Vagina (tissue), 2 donors: ENCODE data around the gene NPTX1.

Source experiments
- CTCF ChIP-seq, 3 experiments: fragments of 450-650 bp in 2 of 3; fragments of 200-600 bp in 1 of 3; sonication (generic) in 1 of 3; IDR thresholded peaks; one replicate each; pipeline ENCODE4 v1.5.1; 2017 to 2019; ENCODE audit warnings: antibody characterized with exemption in 3 of 3, mild to moderate bottlenecking in 2 of 3, moderate library complexity in 2 of 3
- POLR2A ChIP-seq, 2 donors: fragments of 450-650 bp; IDR thresholded peaks; one replicate each; pipeline ENCODE4 v1.6.1; 2017; ENCODE audit warnings: antibody characterized with exemption in 2 of 2, mild to moderate bottlenecking in 2 of 2, moderate library complexity in 2 of 2
- POLR2AphosphoS5 ChIP-seq, 2 donors: sonication (generic); formaldehyde crosslinking; IDR thresholded peaks; one replicate each; pipeline ENCODE4 v1.9.0; 2017; ENCODE audit warnings: antibody characterized with exemption in 2 of 2, mild to moderate bottlenecking in 2 of 2, low read depth in 1 of 2; ENCODE audit not compliant: insufficient read depth in 1 of 2

DNA sequence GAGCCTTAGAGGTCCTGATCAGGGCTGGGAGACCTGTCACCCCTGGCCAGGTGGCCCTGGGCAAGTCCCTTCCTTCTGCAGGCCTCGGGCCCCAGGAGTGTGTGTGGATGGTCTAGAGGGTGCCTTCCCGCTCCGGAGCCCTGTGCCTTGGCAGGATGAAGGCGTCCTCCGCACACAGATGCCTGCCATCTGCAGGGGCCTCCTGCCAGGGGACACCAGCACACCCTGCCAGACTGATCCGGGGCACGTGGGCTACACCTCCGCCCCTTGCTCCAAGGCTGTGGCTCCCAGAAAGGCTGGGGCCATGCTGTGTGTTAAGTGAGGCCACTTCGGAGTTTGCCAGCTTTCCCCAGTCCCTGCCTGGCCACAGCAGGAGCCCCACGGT lies 30.7 kb downstream of the NPTX1 start:
- TF ChIP-seq POLR2A (IDR thresholded peaks at IDR 0.05) = no peak
- TF ChIP-seq CTCF (IDR thresholded peaks at IDR 0.05) = no peak
- TF ChIP-seq POLR2AphosphoS5 (IDR thresholded peaks at IDR 0.05; ENCODE audit: insufficient read depth in 1 of 2, low read depth in 1 of 2) = no peak
